ENCODE measurements around the gene GPS1. TPM values are rescaled to one million over a fixed set of nuclear protein-coding genes. Genes with fewer than 3 reads are reported as not detected.

Gene GPS1
- total RNA-seq, 1 donor from 2014 or later, result 105 TPM

DNA sequence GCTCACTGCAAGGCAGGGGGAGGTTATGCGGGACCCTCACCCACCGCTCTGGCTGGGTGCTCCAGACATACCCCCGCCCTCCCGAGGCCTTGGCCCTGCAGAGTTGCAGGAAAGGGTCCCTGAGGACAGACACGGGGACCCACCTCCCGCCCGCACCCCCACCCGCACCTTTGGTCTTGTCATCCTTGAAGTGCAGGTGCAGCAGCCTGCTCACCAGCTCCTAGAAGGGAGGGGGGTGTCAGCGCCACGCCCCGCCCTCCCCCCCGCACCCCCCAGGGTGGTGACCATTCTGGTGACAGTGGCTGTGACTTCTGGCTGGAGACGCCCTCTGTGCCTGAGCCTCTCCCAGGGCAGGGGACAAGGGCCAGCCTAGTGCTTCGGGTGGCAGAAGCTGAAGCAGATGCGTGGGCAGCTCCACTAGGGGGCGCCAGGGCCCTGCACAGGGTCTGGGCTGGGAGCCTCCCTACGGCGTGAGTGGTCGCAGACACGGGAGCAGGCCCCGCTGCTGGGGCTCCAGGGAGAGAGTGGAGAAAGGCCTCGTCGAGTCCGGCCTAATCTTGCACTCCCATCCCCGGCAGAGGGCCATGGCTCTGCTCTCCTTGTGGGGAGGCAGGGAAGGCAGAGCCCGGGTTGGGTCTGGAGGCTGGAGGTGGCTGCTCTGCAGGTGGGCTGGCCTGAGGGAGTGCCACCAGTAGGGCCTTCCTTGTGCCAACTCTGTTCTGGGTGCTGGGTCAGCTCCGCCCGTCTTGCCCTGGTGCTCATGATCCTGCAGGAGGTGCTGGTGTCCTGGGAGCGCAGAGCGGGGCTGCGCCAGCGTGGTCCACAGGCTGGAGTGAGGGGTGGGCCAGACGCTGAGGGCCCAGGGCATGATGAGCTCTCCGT lies 31.8 kb upstream of the GPS1 start:
- no peak overlapping the region for H3K4me3 ChIP-seq (ENCODE audit: low read depth, low read length)
- DNase-seq (ENCODE audit: low read depth), result no peak
- TF ChIP-seq, protein P1, sequence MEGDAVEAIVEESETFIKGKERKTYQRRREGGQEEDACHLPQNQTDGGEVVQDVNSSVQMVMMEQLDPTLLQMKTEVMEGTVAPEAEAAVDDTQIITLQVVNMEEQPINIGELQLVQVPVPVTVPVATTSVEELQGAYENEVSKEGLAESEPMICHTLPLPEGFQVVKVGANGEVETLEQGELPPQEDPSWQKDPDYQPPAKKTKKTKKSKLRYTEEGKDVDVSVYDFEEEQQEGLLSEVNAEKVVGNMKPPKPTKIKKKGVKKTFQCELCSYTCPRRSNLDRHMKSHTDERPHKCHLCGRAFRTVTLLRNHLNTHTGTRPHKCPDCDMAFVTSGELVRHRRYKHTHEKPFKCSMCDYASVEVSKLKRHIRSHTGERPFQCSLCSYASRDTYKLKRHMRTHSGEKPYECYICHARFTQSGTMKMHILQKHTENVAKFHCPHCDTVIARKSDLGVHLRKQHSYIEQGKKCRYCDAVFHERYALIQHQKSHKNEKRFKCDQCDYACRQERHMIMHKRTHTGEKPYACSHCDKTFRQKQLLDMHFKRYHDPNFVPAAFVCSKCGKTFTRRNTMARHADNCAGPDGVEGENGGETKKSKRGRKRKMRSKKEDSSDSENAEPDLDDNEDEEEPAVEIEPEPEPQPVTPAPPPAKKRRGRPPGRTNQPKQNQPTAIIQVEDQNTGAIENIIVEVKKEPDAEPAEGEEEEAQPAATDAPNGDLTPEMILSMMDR (conservative IDR thresholded peaks at IDR 0.05; ENCODE audit: low read depth, low read length), result peak; percentile 72

DNA sequence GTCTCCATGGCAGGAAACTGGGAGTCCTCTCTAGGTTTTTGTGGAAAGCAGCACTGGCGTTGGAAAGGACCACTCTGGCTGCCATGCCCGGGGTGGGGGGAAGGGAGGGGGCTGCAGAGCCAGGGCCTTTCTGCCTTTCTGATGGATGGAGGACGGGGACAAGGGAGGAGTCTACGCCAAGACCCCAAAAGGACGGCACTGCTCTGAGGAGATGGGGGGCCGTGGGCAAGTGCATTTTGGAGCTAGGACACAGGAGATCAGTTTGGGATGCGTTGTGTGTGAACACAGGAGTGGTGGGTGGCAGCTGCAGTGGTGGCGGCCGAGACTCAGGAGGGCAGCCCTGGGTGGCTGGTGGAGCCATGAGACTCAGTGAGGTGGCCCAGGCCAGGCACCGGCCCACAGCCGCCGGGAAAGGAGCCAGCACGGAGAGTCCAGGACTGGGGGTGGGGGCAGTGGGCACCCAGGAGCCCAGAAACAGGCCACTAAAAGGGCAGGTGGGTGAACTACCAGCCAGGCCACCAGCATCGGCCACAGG lies 31.1 kb upstream of the GPS1 start:
- TF ChIP-seq, protein P1 (conservative IDR thresholded peaks at IDR 0.05; ENCODE audit: low read depth, low read length), result no peak
- DNase-seq (ENCODE audit: low read depth), result no peak
- no peak overlapping the region for H3K4me3 ChIP-seq (ENCODE audit: low read depth, low read length)

DNA sequence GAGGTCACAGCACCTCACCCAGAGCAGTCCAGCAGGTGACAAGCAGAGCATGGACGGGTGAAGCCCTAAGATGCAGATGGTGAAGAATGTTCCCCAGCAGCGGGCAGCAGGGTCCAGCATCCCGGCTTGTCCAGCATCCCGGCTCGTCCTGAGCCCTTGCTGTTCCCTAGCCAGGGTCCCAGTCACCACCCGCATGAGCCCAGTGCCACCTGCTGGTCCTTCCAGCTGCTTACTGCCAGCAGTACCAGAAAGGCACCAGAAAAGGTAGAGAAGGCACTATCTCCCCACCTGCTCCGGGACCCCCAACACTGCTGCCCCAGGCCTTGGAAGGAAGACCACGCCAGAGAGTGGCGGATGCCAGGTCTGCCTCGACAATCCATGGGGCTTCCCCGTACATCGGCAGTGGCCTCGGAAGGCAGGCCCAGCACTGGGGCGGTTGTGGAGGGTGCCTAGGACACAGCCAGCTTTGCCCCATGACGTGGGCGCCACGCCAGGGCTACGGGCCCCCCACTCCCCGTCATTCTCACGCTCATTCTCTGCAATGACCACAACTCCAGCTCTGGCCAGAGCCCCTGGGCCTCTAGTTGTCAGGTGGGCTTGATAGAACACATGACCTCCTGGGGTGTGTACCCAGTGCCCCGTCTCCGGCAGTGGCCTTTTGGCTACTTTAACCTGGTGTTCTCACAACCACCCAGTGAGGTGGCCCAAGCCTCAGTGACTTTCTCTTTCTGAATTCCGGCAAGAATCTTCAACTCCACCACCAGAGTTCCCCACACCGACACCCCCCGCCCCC lies 30.4 kb upstream of the GPS1 start:
- peak; percentile 22 for DNase-seq (ENCODE audit: low read depth)
- TF ChIP-seq, protein P1 (conservative IDR thresholded peaks at IDR 0.05; ENCODE audit: low read depth, low read length), result peak; percentile 84
- H3K4me3 ChIP-seq (ENCODE audit: low read depth, low read length), result peak overlapping the region; percentile 91

DNA sequence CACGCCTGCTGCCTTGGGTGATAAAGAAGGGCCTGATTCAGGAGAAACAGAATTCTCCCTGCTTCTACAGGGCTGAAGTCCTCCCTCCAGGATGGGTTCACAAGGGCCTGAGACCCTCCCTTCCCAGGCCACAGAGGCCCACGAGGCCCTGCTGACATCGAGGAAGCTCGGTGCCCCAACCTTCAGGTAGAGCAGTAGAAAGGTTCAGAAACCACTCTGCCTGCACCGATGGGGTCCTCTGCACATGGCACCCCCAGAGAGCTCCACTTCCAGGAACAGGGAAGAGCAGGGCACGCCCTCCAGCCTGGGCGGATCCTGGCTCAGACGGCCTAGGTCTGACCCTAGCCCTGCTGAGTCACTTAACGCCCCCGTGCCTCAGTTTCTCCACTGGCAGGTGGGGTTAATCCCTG lies 29.8 kb upstream of the GPS1 start:
- TF ChIP-seq, protein P1 (conservative IDR thresholded peaks at IDR 0.05; ENCODE audit: low read depth, low read length), result no peak
- H3K4me3 ChIP-seq (ENCODE audit: low read depth, low read length), result peak overlapping the region; percentile 91
- DNase-seq (ENCODE audit: low read depth), result no peak

DNA sequence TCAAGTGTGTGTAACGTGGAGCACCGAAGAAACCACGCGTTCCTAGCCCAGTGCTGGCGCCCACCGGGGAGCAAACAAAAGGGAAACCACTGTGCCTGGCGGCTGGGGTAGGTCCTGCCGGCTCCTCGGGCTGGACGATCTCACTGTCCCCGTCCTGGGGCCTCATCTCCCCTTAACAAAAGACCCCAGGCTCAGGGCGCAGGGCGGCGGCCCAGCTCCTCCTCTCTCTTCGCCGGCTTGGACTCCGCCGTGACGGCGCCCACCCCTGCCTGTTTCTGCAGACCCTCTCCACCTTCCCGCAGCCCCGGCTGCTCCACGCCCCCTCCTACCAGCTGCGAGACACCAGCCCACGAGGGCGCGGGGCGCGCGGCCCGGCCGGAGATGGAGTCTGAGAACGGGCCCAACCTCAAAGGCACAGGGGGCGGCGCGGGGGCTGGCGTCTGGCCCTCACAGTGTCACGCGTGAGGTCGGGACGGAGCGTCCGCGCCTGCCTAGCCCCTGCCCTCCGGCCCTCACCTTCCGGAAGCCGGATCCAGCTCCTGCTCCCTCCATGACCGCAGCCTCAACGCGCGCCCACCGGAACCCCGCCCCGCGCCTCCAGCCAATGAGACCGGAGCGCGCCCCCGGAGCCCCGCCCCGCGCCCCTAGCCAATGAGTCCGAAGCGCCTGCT lies 29.3 kb upstream of the GPS1 start, which contains the start of gene CENPX:
CENPX (minus strand) TSS at position 569 of the 671 bp plus-strand sequence; CDS start at position 552, 17 bp downstream.
- H3K4me3 ChIP-seq (ENCODE audit: low read depth, low read length), result peak within 1 kb of the TSS; percentile 91
- TF ChIP-seq, protein P1 (conservative IDR thresholded peaks at IDR 0.05; ENCODE audit: low read depth, low read length), result no peak

DNA sequence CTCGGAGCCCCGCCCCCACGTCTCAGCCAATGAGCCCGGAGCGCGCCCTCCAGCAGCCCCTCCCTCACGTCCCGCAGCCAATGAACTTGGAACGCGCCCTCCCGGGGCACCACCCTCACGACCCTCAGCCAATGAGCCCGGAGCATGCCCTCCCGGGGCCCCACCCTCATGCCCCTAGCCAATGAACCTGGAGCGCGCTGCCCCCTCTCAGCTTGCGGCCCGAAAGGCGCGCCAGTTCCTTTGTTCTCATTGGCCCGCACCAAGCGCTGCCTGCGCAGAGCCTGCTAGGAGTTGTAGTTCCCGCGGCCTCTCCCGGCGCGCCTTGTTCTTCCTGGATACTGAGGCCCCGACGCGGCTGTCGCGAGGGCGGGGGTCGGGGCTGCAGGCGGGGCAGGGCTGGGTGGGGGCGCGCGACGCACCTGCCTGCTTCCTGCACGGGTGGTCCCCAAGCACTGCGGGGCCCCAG lies 28.7 kb upstream of the GPS1 start, which contains the start of gene LRRC45:
LRRC45 (plus strand) TSS at position 325 of the 466 bp plus-strand sequence. CDS start 339 bp downstream, outside the sequence.
- TF ChIP-seq, protein P1 (conservative IDR thresholded peaks at IDR 0.05; ENCODE audit: low read depth, low read length), result no peak
- H3K4me3 ChIP-seq (ENCODE audit: low read depth, low read length), result peak within 1 kb of the TSS; percentile 91
- peak; percentile 84 for DNase-seq (ENCODE audit: low read depth)

More for the DNA sequence above, 29.3 kb upstream of the GPS1 start, which contains the start of gene CENPX:
- no peak for DNase-seq (ENCODE audit: low read depth)
